NT2/D1 (cell line): ENCODE measurements around the gene C3orf70.

ENCODE experiments used
- YY1 ChIP-seq: IDR thresholded peaks from 2 replicates; pipeline ENCODE4 v1.6.1; 2011; ENCODE audit not compliant: insufficient read length, insufficient read depth
- ZNF274 ChIP-seq: IDR thresholded peaks from 2 replicates; pipeline ENCODE4 v1.6.1; 2011; ENCODE audit warnings: mild to moderate bottlenecking, low read depth, low read length

GRCh38 chr3:185131602-185132256 lies 21.1 kb downstream of the C3orf70 start:
- no peak for TF ChIP-seq YY1
- no peak for TF ChIP-seq ZNF274
